Activated CD4-positive, alpha-beta T cell treated with anti-CD3 and anti-CD28 coated beads, Interleukin-2, Interleukin-6, amounts not matched to agents 100 ng/mL and 50 ng/mL, durations not matched to agents 16 hours and 8 hours (primary cell): Measurements from ENCODE around the gene C21orf91.
A peak's percentile ranks its signal among the peaks of the same experiment; 100 is the strongest.
"Not testable (repeated sequence)": the region's sequence is repeated elsewhere in the genome, so short reads cannot be mapped to it uniquely, and the experiment has no call there.

Source experiments
- DNase-seq: peaks from one replicate; pipeline ENCODE4 v3.0.0-alpha.2; 2020

C21orf91 gene

GRCh38 chr21:17775431-17776126, 43.6 kb downstream of the C21orf91 start:
- DNase-seq, result peak; percentile 60

- DNase-seq, result not testable (repeated sequence)
Observed at GRCh38 chr21:17775021-17775420, 44.1 kb downstream of the C21orf91 start.

- no peak for DNase-seq
Observed at GRCh38 chr21:17769447-17769845, 49.7 kb downstream of the C21orf91 start.

- no peak for DNase-seq
Observed at GRCh38 chr21:17768840-17769446, 50.2 kb downstream of the C21orf91 start.

GRCh38 chr21:17765207-17765606, 53.9 kb downstream of the C21orf91 start:
- DNase-seq, result no peak

GRCh38 chr21:17763288-17764037, 55.7 kb downstream of the C21orf91 start:
- DNase-seq, result no peak

- DNase-seq, result no peak
Observed at GRCh38 chr21:17759511-17760178, 59.5 kb downstream of the C21orf91 start.

- DNase-seq, result no peak
Observed at GRCh38 chr21:17758683-17759082, 60.5 kb downstream of the C21orf91 start.

- no peak for DNase-seq
Observed at GRCh38 chr21:17757671-17758070, 61.5 kb downstream of the C21orf91 start.

- no peak for DNase-seq
Observed at GRCh38 chr21:17753736-17754135, 65.4 kb downstream of the C21orf91 start.

GRCh38 chr21:17752171-17752570, 67.0 kb downstream of the C21orf91 start:
- DNase-seq, result no peak

- no peak for DNase-seq
Observed at GRCh38 chr21:17746920-17747319, 72.2 kb downstream of the C21orf91 start.

- DNase-seq, result no peak
Observed at GRCh38 chr21:17745086-17745485, 74.1 kb downstream of the C21orf91 start.

GRCh38 chr21:17742940-17743592, 76.1 kb downstream of the C21orf91 start:
- no peak for DNase-seq

- DNase-seq, result no peak
Observed at GRCh38 chr21:17742181-17742580, 77.0 kb downstream of the C21orf91 start.
